Gastroesophageal sphincter (tissue), 3 donors: ENCODE results near the gene DCLK1.

ENCODE experiments used
- POLR2A ChIP-seq, 2 donors: fragments of 450-650 bp; IDR thresholded peaks; one replicate each; pipeline ENCODE4 v1.6.1; 2017; ENCODE audit warnings: antibody characterized with exemption in 2 of 2, mild to moderate bottlenecking in 2 of 2, moderate library complexity in 1 of 2
- TF ChIP-seq, protein P1 (sequence below), 4 experiments: fragments of 200-600 bp in 2 of 4; fragments of 450-650 bp in 2 of 4; sonication (generic) in 1 of 4; IDR thresholded peaks; one replicate each; pipeline ENCODE4 v1.5.1; 2017 to 2019; ENCODE audit warnings: antibody characterized with exemption in 4 of 4, mild to moderate bottlenecking in 2 of 4, moderate library complexity in 2 of 4

DNA sequence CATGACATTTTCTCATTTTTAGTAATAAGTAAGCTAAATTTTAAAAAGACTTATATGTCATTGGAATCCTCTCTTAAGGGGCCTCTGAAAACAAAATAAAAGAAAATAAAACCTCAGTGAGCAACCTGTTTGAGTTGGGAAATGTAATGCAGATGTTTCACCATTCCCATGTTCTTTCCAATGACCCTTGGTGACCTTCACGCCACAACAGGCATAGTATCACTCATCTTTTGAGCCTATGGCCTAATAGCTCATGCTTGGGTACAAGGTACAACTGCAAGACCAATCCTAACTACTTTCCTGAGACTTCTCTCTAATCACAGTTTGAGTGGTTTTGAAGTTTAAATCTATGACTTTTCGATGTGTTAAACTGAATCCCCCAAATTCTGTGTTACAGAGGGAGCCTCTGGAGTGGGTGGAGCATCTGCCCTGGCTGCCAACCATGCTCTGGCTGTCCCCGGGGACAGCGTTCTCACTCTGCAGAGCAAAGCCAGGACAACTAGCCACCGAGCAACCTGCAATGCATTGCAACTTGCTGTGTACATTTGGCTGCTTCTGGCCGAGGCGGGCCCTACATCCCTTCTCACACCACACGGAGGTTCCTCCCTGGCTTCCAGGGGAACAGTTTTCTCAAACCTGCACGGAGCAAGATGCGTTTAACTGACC lies 346.8 kb downstream of the DCLK1 start:
- TF ChIP-seq, protein P1, sequence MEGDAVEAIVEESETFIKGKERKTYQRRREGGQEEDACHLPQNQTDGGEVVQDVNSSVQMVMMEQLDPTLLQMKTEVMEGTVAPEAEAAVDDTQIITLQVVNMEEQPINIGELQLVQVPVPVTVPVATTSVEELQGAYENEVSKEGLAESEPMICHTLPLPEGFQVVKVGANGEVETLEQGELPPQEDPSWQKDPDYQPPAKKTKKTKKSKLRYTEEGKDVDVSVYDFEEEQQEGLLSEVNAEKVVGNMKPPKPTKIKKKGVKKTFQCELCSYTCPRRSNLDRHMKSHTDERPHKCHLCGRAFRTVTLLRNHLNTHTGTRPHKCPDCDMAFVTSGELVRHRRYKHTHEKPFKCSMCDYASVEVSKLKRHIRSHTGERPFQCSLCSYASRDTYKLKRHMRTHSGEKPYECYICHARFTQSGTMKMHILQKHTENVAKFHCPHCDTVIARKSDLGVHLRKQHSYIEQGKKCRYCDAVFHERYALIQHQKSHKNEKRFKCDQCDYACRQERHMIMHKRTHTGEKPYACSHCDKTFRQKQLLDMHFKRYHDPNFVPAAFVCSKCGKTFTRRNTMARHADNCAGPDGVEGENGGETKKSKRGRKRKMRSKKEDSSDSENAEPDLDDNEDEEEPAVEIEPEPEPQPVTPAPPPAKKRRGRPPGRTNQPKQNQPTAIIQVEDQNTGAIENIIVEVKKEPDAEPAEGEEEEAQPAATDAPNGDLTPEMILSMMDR (IDR thresholded peaks at IDR 0.05): no peak
- TF ChIP-seq POLR2A (IDR thresholded peaks at IDR 0.05): no peak
